Left lung (tissue), 10 donors: ENCODE measurements around the gene HMBS. TPM values are rescaled to one million over a fixed set of nuclear protein-coding genes. Genes with fewer than 3 reads are reported as not detected.

Experiments used
- ATAC-seq: fragments of 200-7000 bp; cut with Tn5 transposase; one replicate; pipeline ENCODE4 v1.9.1; 2020; ENCODE audit warnings: moderate library complexity
- DNase-seq, 4 donors: peaks; one replicate each; pipeline ENCODE4 v3.0.0-alpha.2; 2013 to 2020
- H3K27ac ChIP-seq, 2 donors: fragments of 200-600 bp; sonication (generic) in 1 of 2; one replicate each; pipeline versions ENCODE4 v1.5.0 to v1.8.0; 2020 to 2021
- H3K27me3 ChIP-seq, 2 donors: fragments of 200-600 bp; sonication (generic) in 1 of 2; one replicate each; pipeline versions ENCODE4 v1.5.0 to v1.8.0; 2020 to 2021
- H3K36me3 ChIP-seq, 2 donors: fragments of 200-600 bp; sonication (generic) in 1 of 2; one replicate each; pipeline versions ENCODE4 v1.5.0 to v1.8.0; 2020 to 2021
- H3K4me1 ChIP-seq, 2 donors: fragments of 200-600 bp; one replicate each; pipeline ENCODE4 v1.8.0; 2021
- H3K4me3 ChIP-seq, 2 donors: fragments of 200-600 bp; sonication (generic) in 1 of 2; one replicate each; pipeline versions ENCODE4 v1.5.0 to v1.8.0; 2020 to 2021; ENCODE audit warnings: mild to moderate bottlenecking in 1 of 2
- H3K9me3 ChIP-seq, 2 donors: fragments of 200-600 bp; sonication (generic) in 1 of 2; one replicate each; pipeline versions ENCODE4 v1.5.0 to v1.8.0; 2020 to 2021
- intact Hi-C, 2 donors: fragments of 100-400 bp; cut with DNase I; formaldehyde crosslinking; loops; one replicate each; pipeline versions ENCODE4 v1.11.2 to v1.14.2; 2022
- polyA plus RNA-seq, 6 donors: library from polyadenylated mRNA; unstranded; fragments of 120-200 nt; gene quantifications; one replicate each; pipeline ENCODE4 v1.2.1, GENCODE V29; 2013; ENCODE audit not compliant: insufficient read length in 6 of 6
- total RNA-seq, 2 donors: library from RNA; stranded (reverse); fragmentation: NEBNext Ultra II Directional; extraction: Animal tissue kit (Norgen Biotek cat#: 25700); gene quantifications; one replicate each; pipeline ENCODE4 v1.2.1, GENCODE V29; 2021
- TF ChIP-seq, protein P1 (sequence below), 2 donors: fragments of 200-600 bp; sonication (generic) in 1 of 2; IDR thresholded peaks; one replicate each; pipeline versions ENCODE4 v1.5.0 to v1.8.0; 2021; ENCODE audit warnings: antibody characterized with exemption in 2 of 2
- donor health status: DM: no; HTN: yes; CAD: no.
- donor health status: DM: no; HTN: no; CAD: no.

The HMBS gene
- total and polyA plus RNA-seq, 8 donors: 16.5 to 32.0 (median 24.1) TPM

DNA sequence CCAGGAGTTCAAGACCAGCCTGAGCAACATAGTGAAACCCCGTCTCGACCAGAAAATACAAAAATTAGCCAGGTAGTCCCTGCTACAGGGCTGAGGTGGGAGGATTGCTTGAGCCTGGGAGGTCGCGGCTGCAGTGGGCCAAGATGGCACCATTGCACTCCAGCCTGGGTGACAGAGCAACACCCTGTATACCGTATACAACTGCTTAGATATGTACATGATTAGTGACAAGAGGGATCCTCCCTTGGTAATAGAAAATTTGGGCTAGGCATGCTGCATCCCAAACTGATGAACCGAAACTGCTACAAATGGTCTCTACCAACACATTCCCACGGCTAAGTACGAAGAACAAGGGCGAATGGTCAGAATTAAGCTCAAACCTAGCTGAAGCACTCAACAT lies 41.8 kb upstream of the HMBS start:
- Histone ChIP-seq H3K4me1 (peaks cover 0 to 4% of the 10 kb centered on the region in 2 donors), H3K27me3 (no peaks in the 10 kb centered on the region), H3K36me3 (peaks cover 0 to 38% of the 10 kb centered on the region in 2 donors), H3K9me3 (no peaks in the 10 kb centered on the region), H3K4me3 (no peak overlapping the region), H3K27ac (no peak overlapping the region)
- ATAC-seq: no peak
- TF ChIP-seq, protein P1, sequence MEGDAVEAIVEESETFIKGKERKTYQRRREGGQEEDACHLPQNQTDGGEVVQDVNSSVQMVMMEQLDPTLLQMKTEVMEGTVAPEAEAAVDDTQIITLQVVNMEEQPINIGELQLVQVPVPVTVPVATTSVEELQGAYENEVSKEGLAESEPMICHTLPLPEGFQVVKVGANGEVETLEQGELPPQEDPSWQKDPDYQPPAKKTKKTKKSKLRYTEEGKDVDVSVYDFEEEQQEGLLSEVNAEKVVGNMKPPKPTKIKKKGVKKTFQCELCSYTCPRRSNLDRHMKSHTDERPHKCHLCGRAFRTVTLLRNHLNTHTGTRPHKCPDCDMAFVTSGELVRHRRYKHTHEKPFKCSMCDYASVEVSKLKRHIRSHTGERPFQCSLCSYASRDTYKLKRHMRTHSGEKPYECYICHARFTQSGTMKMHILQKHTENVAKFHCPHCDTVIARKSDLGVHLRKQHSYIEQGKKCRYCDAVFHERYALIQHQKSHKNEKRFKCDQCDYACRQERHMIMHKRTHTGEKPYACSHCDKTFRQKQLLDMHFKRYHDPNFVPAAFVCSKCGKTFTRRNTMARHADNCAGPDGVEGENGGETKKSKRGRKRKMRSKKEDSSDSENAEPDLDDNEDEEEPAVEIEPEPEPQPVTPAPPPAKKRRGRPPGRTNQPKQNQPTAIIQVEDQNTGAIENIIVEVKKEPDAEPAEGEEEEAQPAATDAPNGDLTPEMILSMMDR (IDR thresholded peaks at IDR 0.05): no peak
- no peak for DNase-seq
- intact Hi-C loops: no loop called here

DNA sequence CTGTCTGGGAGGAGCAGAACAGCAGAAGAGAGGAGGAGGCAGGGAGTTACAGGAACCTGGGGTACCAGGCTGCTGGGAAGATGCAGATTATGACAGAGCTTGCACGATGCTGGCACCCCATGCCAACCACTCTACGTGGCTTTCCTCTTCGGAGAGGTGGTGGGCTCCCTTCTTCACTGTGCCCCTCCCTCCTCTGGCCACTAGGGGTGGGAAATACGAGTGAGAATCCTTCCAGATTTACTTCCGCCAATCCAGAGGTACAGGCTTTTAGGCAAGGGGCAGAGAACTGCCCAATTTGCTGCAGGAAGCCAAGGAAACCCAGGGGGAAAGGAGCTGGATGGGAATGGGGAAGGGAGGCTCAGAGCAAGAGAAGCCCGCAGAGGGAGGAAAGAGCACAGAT lies 40.0 kb upstream of the HMBS start:
- ATAC-seq: no peak
- no peak overlapping the region for H3K4me3 ChIP-seq
- H3K9me3 ChIP-seq: no peaks in the 10 kb centered on the region
- no peaks in the 10 kb centered on the region for H3K27me3 ChIP-seq
- TF ChIP-seq, protein P1 (IDR thresholded peaks at IDR 0.05): no peak
- peaks cover 0 to 3% of the 10 kb centered on the region in 2 donors for H3K4me1 ChIP-seq
- H3K36me3 ChIP-seq: peaks cover 0 to 56% of the 10 kb centered on the region in 2 donors
- intact Hi-C loops: no loop called here
- DNase-seq: no peak
- H3K27ac ChIP-seq: no peak overlapping the region

DNA sequence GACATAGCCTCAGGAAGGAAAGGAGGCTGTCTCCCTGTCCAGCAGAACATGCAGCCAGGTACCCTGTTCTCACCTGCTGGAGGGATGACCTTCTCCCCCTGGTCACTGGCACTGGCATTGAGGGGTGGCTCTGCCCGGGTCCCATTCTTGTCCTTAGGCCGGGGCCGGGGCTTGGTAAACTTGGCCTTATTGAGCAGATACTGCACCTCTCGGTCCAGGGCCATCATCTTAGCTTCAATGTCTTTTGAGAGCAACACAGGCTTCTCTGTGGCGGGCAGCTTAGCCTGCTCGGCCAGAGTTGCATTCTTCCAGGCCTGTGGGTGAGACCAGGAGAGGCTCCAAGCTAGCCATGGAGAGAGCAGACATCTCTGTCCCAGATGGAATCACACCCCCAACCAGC lies 38.2 kb upstream of the HMBS start:
- Histone ChIP-seq H3K4me1 (no peaks in the 10 kb centered on the region), H3K4me3 (no peak overlapping the region), H3K9me3 (no peaks in the 10 kb centered on the region), H3K27me3 (no peaks in the 10 kb centered on the region), H3K27ac (no peak overlapping the region), H3K36me3 (peaks cover 0 to 74% of the 10 kb centered on the region in 2 donors)
- TF ChIP-seq, protein P1 (IDR thresholded peaks at IDR 0.05): no peak
- intact Hi-C loops: no loop called here
- ATAC-seq: no peak
- DNase-seq: peak in 1 of 4 donors; percentile 39

DNA sequence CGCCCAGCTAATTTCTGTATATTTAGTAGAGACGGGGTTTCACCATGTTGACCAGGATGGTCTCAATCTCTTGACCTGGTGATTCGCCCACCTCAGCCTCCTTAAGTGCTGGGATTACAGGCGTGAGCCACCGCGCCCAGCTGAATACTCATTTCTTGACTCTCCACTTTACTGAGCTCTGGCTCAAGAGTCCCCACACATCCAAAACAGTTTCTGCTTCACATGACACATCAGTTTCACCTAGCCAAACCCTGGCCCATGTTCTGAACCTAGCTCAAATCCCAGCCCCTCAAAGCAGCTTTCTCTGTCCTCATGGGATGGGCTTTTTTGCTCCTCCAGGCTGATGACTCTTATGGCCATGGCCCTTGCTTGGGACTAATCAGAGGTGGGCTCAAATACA lies 37.5 kb upstream of the HMBS start:
- DNase-seq (no peak), ATAC-seq (no peak)
- H3K4me3 ChIP-seq: no peak overlapping the region
- H3K27me3 ChIP-seq: no peaks in the 10 kb centered on the region
- intact Hi-C loops: no loop called here
- H3K4me1 ChIP-seq: no peaks in the 10 kb centered on the region
- H3K9me3 ChIP-seq: no peaks in the 10 kb centered on the region
- TF ChIP-seq, protein P1 (IDR thresholded peaks at IDR 0.05): no peak
- H3K27ac ChIP-seq: no peak overlapping the region
- peaks cover 0 to 81% of the 10 kb centered on the region in 2 donors for H3K36me3 ChIP-seq

DNA sequence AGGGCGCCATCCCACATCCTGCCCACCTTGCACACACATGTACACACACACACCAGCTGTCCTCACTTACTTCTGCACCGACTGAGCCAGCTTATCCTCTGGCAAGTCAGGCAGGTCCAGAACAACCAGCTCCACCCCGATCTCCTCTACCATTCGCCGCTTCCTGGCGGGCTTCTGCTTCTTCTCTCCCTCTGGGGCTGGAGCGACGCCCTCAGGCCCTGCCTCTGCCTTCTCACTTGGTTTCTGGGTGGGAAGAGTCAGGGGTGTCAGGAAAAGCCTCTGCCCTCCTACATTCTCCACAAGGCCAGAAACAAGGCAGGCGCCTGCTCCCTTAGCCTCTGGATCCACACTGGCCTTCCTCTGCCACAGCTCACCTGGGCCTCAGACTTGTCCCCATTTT lies 36.0 kb upstream of the HMBS start:
- TF ChIP-seq, protein P1 (IDR thresholded peaks at IDR 0.05): no peak
- H3K36me3 ChIP-seq: peaks cover 0 to 95% of the 10 kb centered on the region in 2 donors

More for the DNA sequence above, 36.0 kb upstream of the HMBS start:
- Histone ChIP-seq H3K27me3 (no peaks in the 10 kb centered on the region), H3K9me3 (no peaks in the 10 kb centered on the region), H3K4me1 (no peaks in the 10 kb centered on the region), H3K27ac (no peak overlapping the region), H3K4me3 (no peak overlapping the region)
- intact Hi-C loops: no loop called here
- DNase-seq (no peak), ATAC-seq (no peak)
